HG03095 (cell line): ENCODE results near the gene SELENOO.

Experiments
- ATAC-seq: cut with Tn5 transposase; IDR thresholded peaks from one replicate; pipeline ENCODE4 v1.9.1; 2021; ENCODE audit warnings: moderate library complexity; ENCODE audit not compliant: unreplicated experiment

The SELENOO gene

DNA sequence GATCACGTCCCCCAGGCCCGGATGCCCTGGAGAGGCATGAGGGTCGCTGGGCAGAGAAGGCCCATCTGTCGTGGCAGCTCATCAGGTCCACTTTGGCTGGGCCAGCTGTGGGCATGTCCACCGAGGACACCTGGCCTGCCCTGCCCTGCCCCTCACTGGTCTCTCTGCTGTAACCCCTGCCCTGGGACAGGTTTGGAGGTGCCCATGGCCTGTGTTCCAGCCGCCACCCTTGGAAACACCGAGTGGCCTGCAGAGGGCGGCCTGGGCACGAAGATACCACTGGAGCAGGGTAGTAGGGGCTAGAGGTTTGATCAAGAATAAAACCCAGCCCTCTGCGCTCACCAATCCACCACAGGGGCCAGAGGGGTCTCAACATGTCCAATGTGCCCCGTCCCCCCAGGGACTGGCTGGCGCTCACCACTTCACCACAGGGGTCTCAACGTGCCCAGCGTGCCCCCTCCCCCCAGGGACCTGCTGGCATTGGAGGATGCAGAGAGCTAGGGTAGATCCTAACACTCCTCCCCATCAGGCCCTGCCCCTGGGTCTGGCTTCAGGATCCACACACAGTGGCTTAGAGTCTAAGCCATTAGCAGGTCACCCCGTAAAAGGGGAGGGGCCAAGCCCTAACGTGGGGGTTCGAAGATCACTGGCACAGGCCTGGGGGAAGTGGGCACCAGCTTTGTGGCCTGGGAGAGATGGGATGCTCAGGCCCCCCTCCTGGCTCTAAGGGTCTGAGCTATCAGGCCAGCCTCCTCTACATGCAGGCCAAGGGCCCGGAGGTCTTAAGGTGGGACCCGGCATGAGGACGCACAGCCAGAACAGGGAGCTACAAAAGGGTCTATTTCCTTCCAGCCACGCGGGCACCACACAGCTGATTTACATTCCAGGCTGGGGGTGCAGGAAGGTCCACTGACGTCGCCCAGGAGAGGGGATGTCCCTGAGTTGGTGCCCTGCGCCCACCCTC lies 51.6 kb downstream of the SELENOO start:
- no peak for ATAC-seq

DNA sequence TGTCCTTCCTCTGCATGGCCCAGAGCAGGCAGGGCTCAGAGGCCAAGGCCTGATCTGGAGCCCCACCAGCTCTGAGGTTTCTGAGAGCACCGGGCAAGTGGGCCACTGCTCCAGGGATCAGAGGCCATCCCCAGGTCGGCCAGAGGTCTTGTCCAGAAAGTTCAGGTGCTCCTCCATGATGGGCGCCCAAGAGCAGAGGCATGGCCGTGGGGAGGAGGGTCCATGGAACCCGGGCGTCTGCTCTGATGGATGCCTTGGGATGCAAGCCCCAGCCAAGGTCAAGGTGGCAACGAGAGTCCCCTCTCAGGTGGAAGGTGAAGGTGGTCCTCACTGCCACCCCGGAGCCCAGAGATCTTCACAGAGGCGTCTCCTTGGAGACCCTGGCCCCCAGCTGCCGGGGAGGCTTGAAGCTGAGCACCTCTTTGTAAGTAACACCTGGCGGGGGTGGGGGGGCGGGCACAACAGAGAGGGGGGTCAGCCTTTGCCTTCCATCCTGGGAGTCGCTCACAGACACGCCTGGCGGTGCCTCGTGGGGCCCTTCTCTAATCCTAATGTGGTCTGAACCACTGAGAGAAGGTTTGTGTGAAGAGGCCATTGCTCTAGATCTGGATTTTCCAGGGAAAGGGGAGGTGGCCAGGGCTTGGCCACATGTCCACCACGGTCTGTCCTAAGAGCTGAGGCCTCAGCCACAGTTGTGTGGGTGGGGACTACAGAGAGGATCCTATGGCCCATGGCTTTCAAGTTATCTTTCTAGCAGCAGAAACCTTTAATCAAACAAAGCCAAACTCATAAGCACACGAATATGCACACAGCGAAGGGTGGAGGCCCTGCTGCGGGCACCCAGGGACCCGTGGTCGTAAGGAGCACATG lies 52.5 kb downstream of the SELENOO start:
- ATAC-seq = no peak

DNA sequence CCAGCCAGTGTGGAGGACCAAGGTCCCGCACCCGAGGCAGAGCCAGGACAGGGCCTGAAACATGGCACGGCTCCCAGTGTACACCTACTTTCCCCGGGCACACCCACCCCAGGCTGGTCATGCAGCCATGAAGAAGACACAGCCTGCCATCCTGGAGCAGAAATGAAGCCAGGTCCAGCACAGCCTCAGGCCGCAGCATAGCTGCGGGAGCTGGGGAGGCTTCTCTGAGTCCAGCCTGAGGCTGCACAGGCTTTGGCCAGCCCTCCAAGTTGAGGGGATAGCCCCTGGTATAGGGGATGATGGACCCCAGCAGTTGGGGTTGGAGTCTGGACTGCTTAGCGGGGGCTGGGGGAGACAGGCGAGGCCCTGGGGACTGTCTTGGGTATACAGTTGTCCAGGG lies 53.1 kb downstream of the SELENOO start:
- no peak for ATAC-seq

DNA sequence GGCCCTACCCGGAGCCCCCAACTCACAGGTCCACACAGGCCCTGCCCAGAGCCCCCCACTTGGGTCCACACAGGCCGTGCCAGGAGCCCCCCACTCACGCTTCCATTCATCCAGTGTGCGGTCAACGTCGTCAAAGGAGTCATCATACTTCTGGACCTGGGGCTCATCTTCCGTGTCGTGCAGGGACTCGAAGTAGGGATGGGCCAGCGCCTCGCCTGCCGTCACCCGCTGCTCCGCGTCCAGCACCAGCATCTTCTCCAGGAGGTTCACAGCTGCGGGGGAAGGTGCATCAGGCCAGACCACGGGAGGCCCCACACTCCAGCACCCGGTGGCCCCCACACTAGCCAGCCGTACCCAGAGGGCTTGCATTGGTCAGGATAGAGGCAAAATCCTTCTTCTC lies 54.3 kb downstream of the SELENOO start:
- no peak for ATAC-seq

DNA sequence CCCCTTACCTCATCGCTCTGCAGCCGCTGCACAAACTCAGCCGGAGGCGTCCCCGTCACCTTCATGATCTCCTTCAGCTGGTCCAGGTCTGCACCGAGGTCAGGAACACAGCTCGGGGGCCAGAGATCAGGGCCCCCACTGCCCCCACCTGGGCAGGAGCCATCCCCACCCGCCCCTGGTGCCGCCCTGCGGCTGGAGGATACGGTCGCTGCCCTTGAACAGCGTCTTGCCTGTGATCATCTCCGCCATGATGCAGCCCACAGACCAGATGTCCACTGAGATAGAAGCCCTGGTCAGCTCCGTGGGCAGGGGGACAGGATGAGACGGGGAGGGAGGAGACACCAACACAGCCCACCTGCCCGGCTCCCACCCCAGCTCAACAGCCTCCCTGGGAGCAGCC lies 54.8 kb downstream of the SELENOO start:
- ATAC-seq = no peak

DNA sequence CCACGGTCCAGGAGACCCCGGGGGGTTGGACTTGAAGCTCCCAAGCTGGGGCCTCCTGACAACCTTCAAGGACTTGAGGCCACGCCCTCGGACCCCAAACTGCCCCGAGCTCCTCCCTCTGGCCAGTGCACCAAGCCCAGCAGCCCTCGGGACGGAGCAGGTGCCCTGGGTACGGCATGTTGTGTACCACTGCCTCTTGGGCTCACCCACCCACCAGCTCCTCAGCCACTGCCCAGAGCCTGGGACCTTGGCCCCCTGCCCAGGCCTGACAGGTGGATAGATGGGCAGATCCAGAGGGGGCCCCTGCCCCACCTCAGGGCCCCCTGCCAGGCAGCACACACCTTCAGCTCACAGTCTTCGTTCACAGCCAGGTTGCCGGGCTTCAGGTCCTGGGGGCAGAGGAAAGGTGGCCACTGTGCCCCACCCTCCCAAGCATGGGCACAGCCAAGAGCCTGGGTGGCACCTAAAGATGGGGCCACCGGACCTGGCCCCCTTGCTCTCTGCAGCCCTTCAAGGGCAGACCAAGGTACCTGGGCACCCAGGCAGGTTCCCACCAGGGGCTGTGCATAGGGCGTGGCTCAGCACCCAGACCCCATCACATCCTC lies 55.5 kb downstream of the SELENOO start:
- ATAC-seq = no peak

DNA sequence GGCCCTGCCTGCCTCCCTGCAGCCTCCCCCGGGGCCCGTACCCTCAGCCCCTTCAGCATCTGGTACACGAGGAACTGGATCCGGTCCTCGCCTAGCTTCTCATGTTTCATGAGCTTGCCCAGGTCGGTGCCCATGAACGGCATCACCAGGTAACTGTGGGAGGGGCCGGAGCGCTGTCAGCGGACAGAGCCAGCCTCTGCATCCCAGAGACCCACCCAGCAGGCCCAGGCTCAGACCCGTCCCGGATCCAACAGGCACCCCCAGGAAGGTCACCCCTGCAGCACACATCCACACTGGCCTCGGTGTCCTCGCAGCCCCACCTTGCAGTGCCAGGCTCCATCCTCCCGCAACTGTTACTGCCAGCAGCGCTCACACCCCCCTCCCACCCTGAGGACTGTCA lies 56.2 kb downstream of the SELENOO start:
- no peak for ATAC-seq

DNA sequence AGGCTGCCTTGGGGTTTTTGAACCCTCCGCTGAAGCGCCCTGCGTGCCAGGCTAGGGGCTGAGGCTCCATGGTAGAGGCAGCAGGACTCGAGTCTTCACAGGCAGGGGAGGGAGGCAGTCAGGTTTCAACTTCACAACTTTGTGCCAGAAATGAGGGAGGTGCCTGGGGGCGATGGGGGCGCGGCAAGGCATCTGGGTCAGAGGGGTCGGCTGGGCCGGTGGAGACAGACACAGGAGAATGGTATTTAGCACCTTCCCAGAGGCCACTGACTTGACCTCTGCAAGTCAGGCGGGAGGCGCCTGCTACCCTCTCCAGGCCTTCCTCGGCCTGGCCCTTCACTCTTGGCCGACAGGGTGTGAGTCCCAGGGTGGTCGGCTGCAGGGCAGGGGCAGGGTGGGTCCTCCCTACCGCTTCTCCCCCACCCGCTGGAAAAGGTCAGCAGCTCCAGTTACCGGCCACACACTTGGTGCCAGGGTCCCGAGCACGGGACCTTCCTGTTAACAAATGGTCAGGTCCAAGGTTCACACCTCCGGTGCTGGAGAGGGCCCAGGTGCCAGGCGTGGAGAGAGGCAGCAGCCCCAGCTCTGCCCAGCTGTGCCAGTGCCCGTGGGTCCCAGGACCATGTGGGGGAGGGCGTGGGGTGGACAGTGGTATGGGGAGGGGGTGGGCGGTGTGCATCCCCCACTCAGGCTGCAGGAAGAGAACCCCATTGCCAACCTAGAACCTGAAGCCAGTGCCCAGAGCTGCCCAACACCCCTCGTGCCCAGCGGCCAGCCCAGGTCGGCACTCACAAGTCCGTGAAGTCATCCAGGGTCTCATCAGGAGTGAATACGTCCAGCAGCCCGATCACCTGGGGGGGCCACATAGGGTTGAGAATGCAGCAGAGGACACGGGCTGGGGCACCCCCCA lies 56.9 kb downstream of the SELENOO start:
- no peak for ATAC-seq

DNA sequence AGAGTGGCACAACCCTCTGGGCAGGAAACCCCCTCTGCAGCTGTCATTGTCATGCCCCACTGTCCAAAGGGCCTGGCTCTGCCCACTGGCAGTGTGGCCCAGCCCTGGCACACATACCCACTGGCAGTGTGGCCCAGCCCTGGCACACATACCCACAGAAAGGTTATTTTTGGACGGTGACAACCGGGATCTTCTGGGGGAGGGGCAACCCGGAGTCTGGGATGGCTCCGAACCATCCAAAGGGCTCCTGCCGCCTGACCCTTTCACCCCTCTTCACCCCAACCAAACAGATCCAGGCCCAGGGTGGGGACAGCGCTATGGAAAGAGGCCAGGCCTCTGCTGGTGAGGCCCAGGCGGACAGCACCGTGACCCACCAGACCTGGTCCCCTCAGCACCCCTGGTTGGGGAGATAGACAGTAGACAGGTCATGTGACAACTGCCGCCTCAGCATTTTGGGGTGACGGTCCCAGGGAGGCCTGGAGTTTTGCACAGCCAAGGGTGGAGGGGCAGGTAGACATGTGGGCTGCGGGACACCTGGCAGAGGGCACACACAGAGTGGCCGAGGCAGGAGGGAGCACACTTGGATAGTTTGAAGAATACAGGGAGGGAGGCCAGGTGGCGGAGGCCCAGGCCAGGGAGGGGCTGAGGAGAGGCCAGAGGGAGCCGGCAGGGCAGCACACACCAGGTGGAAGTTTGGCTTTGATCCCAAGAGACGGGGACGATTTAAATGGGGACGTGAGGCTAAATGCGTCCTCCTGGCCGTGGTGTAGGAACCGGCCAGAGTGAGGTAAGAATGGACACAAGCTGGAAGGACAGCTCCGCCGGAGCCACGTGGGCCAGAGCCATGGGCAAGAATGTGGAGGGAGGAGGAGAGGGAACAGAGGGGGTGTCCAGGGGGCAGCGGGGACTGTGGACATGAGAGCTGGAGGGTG lies 57.8 kb downstream of the SELENOO start:
- ATAC-seq = no peak

DNA sequence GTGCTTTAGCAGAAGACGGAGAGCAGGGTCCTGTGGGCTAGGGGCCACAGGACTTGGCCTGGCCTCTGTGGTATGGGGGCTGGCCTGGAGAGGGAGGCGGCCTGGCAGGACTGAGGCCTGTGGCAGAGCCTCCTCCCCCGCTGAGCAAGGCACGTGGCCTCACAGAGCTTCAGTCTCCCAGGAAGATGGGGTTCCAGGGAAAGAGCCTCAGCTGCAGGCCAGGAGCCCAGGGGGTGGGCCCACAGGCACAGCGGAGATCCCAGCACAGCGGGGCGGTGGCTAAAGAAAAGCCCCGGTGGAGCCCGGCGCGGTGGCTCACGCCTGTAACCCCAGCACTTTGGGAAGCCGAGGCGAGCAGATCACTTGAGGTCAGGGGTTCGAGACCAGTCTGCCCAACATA lies 58.5 kb downstream of the SELENOO start:
- ATAC-seq = no peak

DNA sequence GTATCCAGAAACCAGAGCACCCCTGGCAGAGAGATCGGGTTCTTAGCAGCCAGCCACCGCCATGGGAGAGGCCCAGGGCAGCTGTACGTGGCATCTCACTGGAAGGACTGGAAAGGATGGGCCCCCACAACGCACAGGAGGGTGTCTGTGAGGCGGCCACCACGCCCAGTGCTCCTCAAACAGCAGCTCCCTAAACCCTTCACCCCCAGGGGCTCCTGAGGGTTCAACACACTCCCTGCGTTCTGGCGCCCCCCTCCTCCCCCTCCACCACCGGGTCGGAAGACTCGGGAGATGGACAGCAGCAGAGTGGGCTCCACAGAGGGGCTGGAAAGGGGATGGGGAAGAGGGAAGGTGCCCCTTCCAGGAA lies 59.6 kb downstream of the SELENOO start:
- no peak for ATAC-seq

DNA sequence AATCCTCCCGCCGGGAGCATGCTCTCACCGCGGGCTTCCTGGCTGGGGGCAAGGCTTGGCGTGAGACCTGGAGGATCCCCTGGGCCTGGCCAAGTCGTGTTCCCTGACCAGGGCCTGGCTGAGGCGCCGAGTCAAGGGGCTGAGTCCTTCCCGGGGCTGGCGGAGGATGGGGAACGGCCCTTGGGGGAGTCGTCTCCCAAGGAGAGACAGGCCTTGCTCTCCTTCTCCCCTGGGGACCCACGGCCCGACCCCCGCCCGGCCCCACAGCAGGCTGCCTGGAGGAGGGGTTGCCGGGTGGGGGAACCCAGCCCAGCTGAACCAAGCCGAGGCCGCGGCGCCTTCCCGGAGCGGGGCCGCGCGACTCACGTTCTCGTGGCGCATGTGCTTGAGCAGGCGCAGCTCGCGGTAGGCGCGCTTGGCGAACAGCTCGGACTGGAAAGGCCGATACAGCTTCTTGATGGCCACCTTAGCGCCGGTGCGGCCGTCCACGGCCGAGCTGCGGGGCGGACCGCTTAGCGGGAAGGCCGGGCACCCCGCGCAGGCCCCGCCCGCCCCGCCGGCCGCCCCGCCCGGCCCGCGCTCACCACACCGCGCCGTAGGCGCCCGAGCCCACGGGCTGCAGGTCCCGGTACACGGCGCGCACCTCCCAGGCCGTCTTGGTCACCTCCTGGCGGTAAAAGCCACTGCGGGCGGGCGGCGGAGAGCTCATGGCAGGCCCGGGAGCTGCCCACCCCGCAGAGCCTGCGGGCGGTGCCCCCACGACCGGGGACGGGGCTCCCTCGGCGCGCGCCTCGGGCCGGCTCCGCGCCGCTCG lies 60.2 kb downstream of the SELENOO start:
- ATAC-seq = no peak

DNA sequence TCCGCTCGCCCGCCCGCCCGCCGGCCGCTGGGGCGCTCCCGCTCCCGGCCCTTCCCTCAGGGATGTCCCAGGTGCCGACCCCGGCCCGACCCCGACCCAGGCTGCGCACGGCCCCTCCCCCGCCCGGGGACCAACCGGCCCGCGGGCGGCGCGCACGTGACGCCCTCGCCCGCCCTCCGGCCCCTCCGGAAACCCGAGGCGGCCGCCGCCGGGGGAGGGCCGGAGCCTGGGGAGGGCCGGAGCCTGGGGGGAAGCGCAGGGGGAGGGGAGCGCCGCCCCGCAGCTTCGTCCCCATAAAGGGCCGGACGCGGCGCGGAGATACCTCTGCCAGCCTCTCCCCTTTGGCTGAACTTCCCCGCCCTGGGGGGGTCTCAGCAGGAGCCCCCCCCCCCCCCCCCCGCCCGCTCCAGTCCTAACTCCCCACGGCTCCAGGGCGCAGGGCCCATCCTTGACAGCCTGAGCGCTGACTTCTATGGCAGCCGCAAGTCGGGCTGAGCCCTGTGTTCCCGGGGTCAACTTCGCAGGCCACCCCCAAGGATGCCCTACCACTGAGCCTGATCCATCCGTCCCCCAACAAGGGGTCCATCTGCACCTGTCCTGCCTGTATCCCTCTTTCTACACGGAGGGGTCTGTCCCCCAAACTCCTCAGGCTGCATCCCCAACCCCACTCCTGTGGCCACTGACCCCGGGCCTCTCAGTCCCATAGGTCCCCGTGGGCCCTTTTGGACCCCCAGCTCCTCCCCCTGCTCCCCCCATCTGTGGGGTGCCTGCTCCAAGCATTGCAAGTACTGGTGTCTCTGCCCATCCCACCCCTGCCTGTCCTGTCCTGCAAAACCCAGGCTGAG lies 61.0 kb downstream of the SELENOO start, which contains the start of gene MAPK12:
Gene MAPK12 (minus strand): TSS at position 69 of the 845 bp plus-strand sequence. CDS start 174 bp downstream, outside the sequence.
- ATAC-seq = no peak

DNA sequence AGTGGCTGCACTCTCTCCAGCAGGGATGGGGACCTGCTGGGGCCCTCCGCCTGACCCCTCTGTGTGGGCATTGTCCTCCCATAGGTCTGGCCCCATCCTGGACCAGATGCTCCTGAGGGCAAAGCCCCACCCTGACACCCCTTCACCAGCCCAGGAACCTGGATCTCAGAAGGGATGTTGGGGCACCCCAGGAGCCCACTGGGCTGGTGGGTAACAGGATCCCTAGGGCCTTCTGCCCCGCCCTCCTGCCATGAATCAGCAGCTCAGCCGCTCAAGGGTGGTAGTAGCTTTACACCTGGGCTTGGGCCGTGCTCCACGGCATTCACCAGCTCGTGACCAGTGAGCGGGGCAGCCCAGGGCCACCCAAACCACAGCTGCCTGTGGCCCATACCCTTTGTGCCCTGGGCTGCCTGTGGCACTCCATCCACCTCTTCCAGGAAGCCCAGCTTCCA lies 61.7 kb downstream of the SELENOO start:
- no peak for ATAC-seq

DNA sequence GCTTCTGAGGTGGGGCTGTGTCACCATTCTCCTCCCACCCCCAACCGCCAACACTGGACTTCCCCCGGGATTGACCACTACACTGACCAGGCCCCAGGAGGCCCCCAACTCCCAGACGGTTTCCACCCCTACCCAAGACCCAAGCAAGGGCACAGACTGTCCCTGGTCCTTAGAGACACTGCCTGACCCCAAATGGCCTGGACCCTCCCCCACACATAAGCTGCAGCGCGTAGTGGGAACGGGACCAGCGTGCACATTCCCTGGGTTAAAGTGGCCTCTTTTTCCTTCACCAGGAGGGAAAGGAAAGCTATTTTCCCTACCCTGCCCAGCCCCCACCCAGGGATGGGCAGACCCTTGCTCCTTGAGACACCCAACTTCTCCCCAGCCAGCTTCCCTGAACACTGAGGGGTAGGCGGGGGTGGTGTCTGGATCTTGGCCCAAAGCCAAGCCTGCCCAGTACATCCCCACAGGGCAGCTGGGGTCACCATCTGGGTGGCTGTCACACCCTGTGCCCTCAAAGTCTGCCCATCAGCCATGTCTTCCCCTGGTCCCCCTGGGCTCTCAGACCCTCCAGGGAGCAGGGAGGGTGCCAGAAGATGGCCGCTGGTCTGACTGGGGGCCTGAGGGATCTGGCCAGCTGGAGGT lies 62.3 kb downstream of the SELENOO start:
- ATAC-seq = no peak

DNA sequence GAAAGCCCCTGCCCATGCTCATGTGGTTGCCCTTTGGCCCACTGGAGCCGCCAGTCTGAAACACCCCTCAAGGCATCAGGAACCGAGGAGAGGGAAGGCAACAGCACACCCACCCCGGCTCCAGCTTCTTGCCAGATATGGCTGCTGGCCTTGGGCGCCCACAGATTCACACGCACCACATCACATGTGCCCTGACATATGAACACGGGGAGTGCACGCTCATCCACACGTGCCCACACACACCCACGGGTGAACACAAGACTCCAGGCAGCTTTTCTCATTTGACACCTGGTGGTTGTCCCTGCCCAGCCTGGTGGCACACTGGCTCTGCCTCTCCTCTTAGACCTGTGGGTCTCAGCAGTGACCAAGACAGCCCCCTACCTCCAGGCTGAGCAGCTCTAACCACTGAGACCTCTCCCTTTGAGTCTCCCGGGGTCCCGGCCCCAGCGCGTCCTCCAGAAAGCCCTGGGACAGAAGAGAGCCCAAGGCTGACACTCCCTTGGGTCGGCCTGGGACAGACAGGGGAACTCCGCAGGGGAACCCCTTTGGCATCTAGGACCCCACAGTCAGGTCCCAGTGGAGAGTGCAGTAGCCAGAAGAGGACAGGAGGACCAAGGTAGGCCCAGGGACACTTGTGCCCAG lies 63.4 kb downstream of the SELENOO start:
- no peak for ATAC-seq
